HEK293 (cell line): Measurements from ENCODE around the gene IL17REL.
A peak's percentile ranks its signal among the peaks of the same experiment; 100 is the strongest.

Experiments used
- CTCF ChIA-PET: fragments of 350-600 bp; formaldehyde crosslinking; extraction: SDS; loops from one replicate; lab custom pipeline; 2021; ENCODE audit warnings: antibody characterized with exemption; lab: Yijun Ruan, JAX
- POLR2A ChIA-PET: fragments of 300-600 bp; formaldehyde crosslinking; extraction: SDS; loops from one replicate; lab custom pipeline; 2020; ENCODE audit warnings: antibody characterized with exemption, inconsistent platforms; lab: Yijun Ruan, JAX
- H3K27ac ChIP-seq: fragments of 200-500 bp; sonication (Bioruptor generic); 2 replicates; pipeline ENCODE4 v1.5.1; 2014; ENCODE audit warnings: low read depth, low read length, control low read depth, inconsistent platforms; ENCODE audit errors: extremely low read depth
- H3K36me3 ChIP-seq, 2 experiments: fragments of 200-500 bp in 1 of 2; sonication (Bioruptor generic) in 1 of 2; 1 replicate in 1 of 2; 2 replicates in 1 of 2; pipeline ENCODE4 v1.5.1; 2014 to 2017; ENCODE audit warnings: inconsistent platforms in 2 of 2, low read length in 2 of 2; ENCODE audit not compliant: control insufficient read depth in 2 of 2, insufficient read depth in 1 of 2
- H3K4me1 ChIP-seq: fragments of 200-500 bp; sonication (Bioruptor generic); 2 replicates; pipeline ENCODE4 v1.5.1; 2014; ENCODE audit warnings: mild to moderate bottlenecking, low read length, inconsistent platforms; ENCODE audit not compliant: control insufficient read depth, insufficient read depth
- H3K4me3 ChIP-seq: 2 replicates; pipeline ENCODE4 v1.5.1; 2011; ENCODE audit warnings: low read depth, mild to moderate bottlenecking, control low read depth, low read length, moderate library complexity
- H3K9me3 ChIP-seq: fragments of 200-500 bp; sonication (Bioruptor generic); 2 replicates; pipeline ENCODE4 v1.5.1; 2014; ENCODE audit warnings: low read depth, low read length, inconsistent platforms; ENCODE audit not compliant: control insufficient read depth, insufficient read depth
- BCL11A ChIP-seq: fragments of 450-650 bp; formaldehyde crosslinking; IDR thresholded peaks from 2 replicates; pipeline ENCODE4 v1.5.1; 2016; ENCODE audit warnings: low read depth, missing biosample characterization, missing genetic modification characterization
- EGR2 ChIP-seq: fragments of 450-650 bp; formaldehyde crosslinking; IDR thresholded peaks from 2 replicates; pipeline ENCODE4 v1.5.1; 2016; ENCODE audit warnings: low read depth, missing biosample characterization, missing genetic modification characterization
- FEZF1 ChIP-seq: fragments of 450-650 bp; formaldehyde crosslinking; IDR thresholded peaks from 2 replicates; pipeline ENCODE4 v1.5.1; 2016; ENCODE audit warnings: missing biosample characterization, missing genetic modification characterization
- GLIS2 ChIP-seq: fragments of 450-650 bp; formaldehyde crosslinking; IDR thresholded peaks from 2 replicates; pipeline ENCODE4 v1.5.1; 2016; ENCODE audit warnings: missing biosample characterization, missing genetic modification characterization
- HOXD13 ChIP-seq: sonication (generic); formaldehyde crosslinking; IDR thresholded peaks from 2 replicates; pipeline ENCODE4 v1.8.0; 2022; ENCODE audit warnings: missing genetic modification reagents, borderline replicate concordance
- SETDB1 ChIP-seq: IDR thresholded peaks from one replicate; pipeline ENCODE4 v1.6.1; 2017; ENCODE audit warnings: mild to moderate bottlenecking, low read length, moderate library complexity, mixed read lengths; ENCODE audit not compliant: insufficient read length
- ZEB2 ChIP-seq: fragments of 450-650 bp; formaldehyde crosslinking; IDR thresholded peaks from 2 replicates; pipeline ENCODE4 v1.5.1; 2016; ENCODE audit warnings: missing biosample characterization, missing genetic modification characterization
- ZNF10 ChIP-seq: fragments of 450-650 bp; formaldehyde crosslinking; IDR thresholded peaks from 2 replicates; pipeline ENCODE4 v1.5.1; 2017; ENCODE audit warnings: missing biosample characterization, missing genetic modification characterization
- ZNF133 ChIP-seq: fragments of 450-650 bp; formaldehyde crosslinking; IDR thresholded peaks from 2 replicates; pipeline ENCODE4 v1.5.1; 2016; ENCODE audit warnings: missing biosample characterization, missing genetic modification characterization
- ZNF174 ChIP-seq: fragments of 450-650 bp; formaldehyde crosslinking; IDR thresholded peaks from 2 replicates; pipeline ENCODE4 v1.5.0; 2017; ENCODE audit warnings: missing biosample characterization, mild to moderate bottlenecking, missing genetic modification characterization
- ZNF18 ChIP-seq: fragments of 450-650 bp; formaldehyde crosslinking; IDR thresholded peaks from 2 replicates; pipeline ENCODE4 v1.5.1; 2016; ENCODE audit warnings: missing biosample characterization, missing genetic modification characterization
- ZNF184 ChIP-seq: fragments of 450-650 bp; IDR thresholded peaks from 2 replicates; pipeline ENCODE4 v1.5.1; 2018; ENCODE audit warnings: missing biosample characterization, mild to moderate bottlenecking, missing genetic modification characterization
- ZNF324 ChIP-seq: fragments of 450-650 bp; formaldehyde crosslinking; IDR thresholded peaks from 2 replicates; pipeline ENCODE4 v1.5.1; 2016; ENCODE audit warnings: missing biosample characterization, missing genetic modification characterization
- ZNF548 ChIP-seq: fragments of 450-650 bp; formaldehyde crosslinking; IDR thresholded peaks from 2 replicates; pipeline ENCODE4 v1.5.1; 2016; ENCODE audit warnings: missing biosample characterization, missing genetic modification characterization
- ZNF785 ChIP-seq: fragments of 450-650 bp; formaldehyde crosslinking; IDR thresholded peaks from 2 replicates; pipeline ENCODE4 v1.5.1; 2016; ENCODE audit warnings: missing biosample characterization, missing genetic modification characterization
- ZSCAN4 ChIP-seq: fragments of 450-650 bp; formaldehyde crosslinking; IDR thresholded peaks from 2 replicates; pipeline ENCODE4 v1.5.1; 2017; ENCODE audit warnings: missing biosample characterization, missing genetic modification characterization

The IL17REL gene

GRCh38 chr22:50048836-50049235 lies 36.3 kb upstream of the IL17REL start:
- POLR2A ChIA-PET, result no interaction called here
- Histone ChIP-seq H3K4me3 (no peak overlapping the region), H3K4me1 (no peaks in the 10 kb centered on the region), H3K9me3 (no peaks in the 10 kb centered on the region)
- TF ChIP-seq SETDB1, result no peak
- TF ChIP-seq ZNF174, result no peak
- no peak for TF ChIP-seq ZEB2 (tag by site-specific recombination)
- TF ChIP-seq ZNF133 (tag by site-specific recombination), result no peak
- TF ChIP-seq FEZF1, result no peak
- TF ChIP-seq ZSCAN4 (tag by site-specific recombination), result no peak
- no peak for TF ChIP-seq BCL11A
- no peak for TF ChIP-seq ZNF785 (tag by site-specific recombination)
- TF ChIP-seq ZNF10 (tag by site-specific recombination), result no peak
- no peak for TF ChIP-seq ZNF548 (tag by site-specific recombination)
- TF ChIP-seq ZNF18 (tag by site-specific recombination), result no peak
- TF ChIP-seq ZNF184 (tag by site-specific recombination), result no peak
- TF ChIP-seq ZNF324 (tag by site-specific recombination), result no peak
- TF ChIP-seq, all 188 proteins: peak for 0
- Histone ChIP-seq H3K36me3 (no peaks in the 10 kb centered on the region), H3K27ac (no peak overlapping the region)
- CTCF ChIA-PET, result interaction anchor here (1.0 kb wide), 1 partner anchor 18 kb away, joined by 3 read pairs; no protein-coding TSS in a partner anchor

GRCh38 chr22:50048061-50048765 lies 35.6 kb upstream of the IL17REL start:
- TF ChIP-seq EGR2 (tag by site-specific recombination) (peak; percentile 30; the same call in 1 of the 2 replicates), HOXD13 (CRISPR knock-in tag) (no peak)
- Histone ChIP-seq H3K9me3 (no peaks in the 10 kb centered on the region), H3K4me3 (no peak overlapping the region), H3K36me3 (no peaks in the 10 kb centered on the region), H3K27ac (no peak overlapping the region), H3K4me1 (no peaks in the 10 kb centered on the region)
- CTCF ChIA-PET, result interaction anchor here (1.0 kb wide), 1 partner anchor 18 kb away, joined by 3 read pairs; no protein-coding TSS in a partner anchor
- POLR2A ChIA-PET, result no interaction called here

- no peaks in the 10 kb centered on the region for H3K4me1 ChIP-seq
- no peak overlapping the region for H3K4me3 ChIP-seq
- POLR2A ChIA-PET, result no interaction called here
- no peak overlapping the region for H3K27ac ChIP-seq
- H3K36me3 ChIP-seq, result no peaks in the 10 kb centered on the region
- CTCF ChIA-PET, result no interaction called here
- H3K9me3 ChIP-seq, result no peaks in the 10 kb centered on the region
- TF ChIP-seq GLIS2 (peak; percentile 42), ZNF10 (tag by site-specific recombination) (no peak)
Measured at GRCh38 chr22:50047346-50047745, 34.8 kb upstream of the IL17REL start.
